A549 (cell line): ENCODE data around the gene LRRC28.

Experiments used
- CEBPB ChIP-seq, 2 experiments: fragments of >200 bp in 1 of 2; sonication (Bioruptor Twin) in 1 of 2; formaldehyde crosslinking in 1 of 2; IDR thresholded peaks; 2 replicates each; pipeline ENCODE4 v1.6.1; 2012 to 2016
- CHD2 ChIP-seq: fragments of 150-350 bp; IDR thresholded peaks from 2 replicates; pipeline ENCODE4 v1.6.1; 2014; ENCODE audit warnings: low read length; ENCODE audit not compliant: partially characterized antibody
- POLR2A ChIP-seq: IDR thresholded peaks from 2 replicates; pipeline ENCODE4 v1.6.1; 2012; ENCODE audit warnings: mild to moderate bottlenecking, low read length
- POLR2AphosphoS2 ChIP-seq: conservative IDR thresholded peaks from 2 replicates; pipeline ENCODE4 v1.6.1; 2012; ENCODE audit warnings: low read length, improper control_type of control experiment, inconsistent platforms
- TF ChIP-seq, protein P1 (sequence below): fragments of >200 bp; sonication (Bioruptor Twin); formaldehyde crosslinking; IDR thresholded peaks from 3 replicates; pipeline ENCODE4 v1.5.1; 2016

DNA sequence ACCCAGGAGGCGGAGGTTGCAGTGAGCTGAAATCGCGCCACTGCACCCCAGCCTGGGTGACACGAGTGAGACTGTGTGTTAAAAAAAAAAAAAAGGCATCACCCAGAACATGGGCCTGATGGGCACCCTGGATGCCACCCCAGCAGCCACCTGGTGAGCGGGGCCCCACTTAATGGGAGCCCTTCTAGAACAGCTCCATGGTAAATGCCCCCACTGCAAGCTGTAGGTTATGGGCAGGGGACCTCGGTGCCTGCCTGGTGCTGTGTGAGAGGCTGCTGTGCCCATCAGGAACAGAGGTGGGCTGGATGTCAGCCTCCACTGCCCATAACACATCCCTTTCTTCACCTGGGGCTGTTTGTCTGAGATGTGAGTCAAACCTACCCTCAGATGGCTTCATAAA lies 158.3 kb downstream of the LRRC28 start:
- TF ChIP-seq, protein P1, sequence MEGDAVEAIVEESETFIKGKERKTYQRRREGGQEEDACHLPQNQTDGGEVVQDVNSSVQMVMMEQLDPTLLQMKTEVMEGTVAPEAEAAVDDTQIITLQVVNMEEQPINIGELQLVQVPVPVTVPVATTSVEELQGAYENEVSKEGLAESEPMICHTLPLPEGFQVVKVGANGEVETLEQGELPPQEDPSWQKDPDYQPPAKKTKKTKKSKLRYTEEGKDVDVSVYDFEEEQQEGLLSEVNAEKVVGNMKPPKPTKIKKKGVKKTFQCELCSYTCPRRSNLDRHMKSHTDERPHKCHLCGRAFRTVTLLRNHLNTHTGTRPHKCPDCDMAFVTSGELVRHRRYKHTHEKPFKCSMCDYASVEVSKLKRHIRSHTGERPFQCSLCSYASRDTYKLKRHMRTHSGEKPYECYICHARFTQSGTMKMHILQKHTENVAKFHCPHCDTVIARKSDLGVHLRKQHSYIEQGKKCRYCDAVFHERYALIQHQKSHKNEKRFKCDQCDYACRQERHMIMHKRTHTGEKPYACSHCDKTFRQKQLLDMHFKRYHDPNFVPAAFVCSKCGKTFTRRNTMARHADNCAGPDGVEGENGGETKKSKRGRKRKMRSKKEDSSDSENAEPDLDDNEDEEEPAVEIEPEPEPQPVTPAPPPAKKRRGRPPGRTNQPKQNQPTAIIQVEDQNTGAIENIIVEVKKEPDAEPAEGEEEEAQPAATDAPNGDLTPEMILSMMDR, result no peak
- TF ChIP-seq POLR2AphosphoS2 (no peak), CEBPB (IDR thresholded peaks at IDR 0.05) (no peak), CHD2 (no peak), POLR2A (no peak)
